ACC112 (cell line): Measurements from ENCODE around the gene VCAN.

Source experiments
- H2AFZ ChIP-seq: fragments of 200-600 bp; sonication (generic); one replicate; pipeline ENCODE4 v1.6.0; 2017; ENCODE audit warnings: antibody characterized with exemption, low read length; ENCODE audit not compliant: unreplicated experiment
- H3K27ac ChIP-seq: fragments of 200-600 bp; sonication (generic); 2 replicates; pipeline ENCODE4 v1.5.1; 2014; ENCODE audit warnings: low read depth, mild to moderate bottlenecking, antibody characterized with exemption, low read length, moderate library complexity
- H3K27me3 ChIP-seq: fragments of 200-600 bp; sonication (generic); 2 replicates; pipeline ENCODE4 v1.6.1; 2014; ENCODE audit warnings: mild to moderate bottlenecking, antibody characterized with exemption, low read length, moderate library complexity, mixed read lengths; ENCODE audit not compliant: insufficient read depth
- H3K36me3 ChIP-seq: fragments of 200-600 bp; sonication (generic); 2 replicates; pipeline ENCODE4 v1.6.1; 2016; ENCODE audit warnings: mild to moderate bottlenecking, antibody characterized with exemption, low read length, moderate library complexity, mixed read lengths; ENCODE audit not compliant: insufficient read depth
- H3K4me1 ChIP-seq: fragments of 200-600 bp; sonication (generic); one replicate; pipeline ENCODE4 v1.6.1; 2016; ENCODE audit warnings: low read length, mixed read lengths; ENCODE audit not compliant: insufficient read depth, unreplicated experiment, control insufficient read depth
- H3K4me3 ChIP-seq: fragments of 200-600 bp; sonication (generic); 2 replicates; pipeline ENCODE4 v1.5.1; 2014; ENCODE audit warnings: mild to moderate bottlenecking, low read depth, low read length
- H3K79me2 ChIP-seq: fragments of 200-600 bp; sonication (generic); one replicate; pipeline ENCODE4 v1.6.0; 2016; ENCODE audit warnings: low read length; ENCODE audit not compliant: control insufficient read depth, unreplicated experiment, insufficient read depth

Gene VCAN

GRCh38 chr5:83475935-83476814 is 4.6 kb downstream of the VCAN start:
- H3K27ac ChIP-seq: peak overlapping the region; percentile 89
- peak overlapping the region; percentile 86 for H3K4me3 ChIP-seq
- no peaks in the 10 kb centered on the region; the same call in 1 of the 2 replicates for H3K36me3 ChIP-seq
- H2AFZ ChIP-seq: peak overlapping the region; percentile 74
- no peaks in the 10 kb centered on the region for H3K27me3 ChIP-seq
- H3K4me1 ChIP-seq: peaks cover 14% of the 10 kb centered on the region
- peaks cover 51% of the 10 kb centered on the region for H3K79me2 ChIP-seq

- Histone ChIP-seq H3K4me3 (no peak overlapping the region), H2AFZ (no peak overlapping the region), H3K4me1 (peaks cover 4% of the 10 kb centered on the region), H3K27me3 (no peaks in the 10 kb centered on the region), H3K36me3 (peaks cover 12% of the 10 kb centered on the region), H3K79me2 (peaks cover 27% of the 10 kb centered on the region), H3K27ac (no peak overlapping the region)
Measured at GRCh38 chr5:83482961-83483360, 11.4 kb downstream of the VCAN start.

- Histone ChIP-seq H3K27me3 (no peaks in the 10 kb centered on the region), H3K4me3 (no peak overlapping the region), H3K36me3 (peaks cover 12% of the 10 kb centered on the region; the same call in 1 of the 2 replicates), H2AFZ (no peak overlapping the region), H3K27ac (no peak overlapping the region), H3K4me1 (peaks cover 14% of the 10 kb centered on the region), H3K79me2 (peaks cover 15% of the 10 kb centered on the region)
Measured at GRCh38 chr5:83484294-83484693, 12.8 kb downstream of the VCAN start.

- peaks cover 12% of the 10 kb centered on the region; the same call in 1 of the 2 replicates for H3K36me3 ChIP-seq
- H3K27ac ChIP-seq: no peak overlapping the region
- peaks cover 5% of the 10 kb centered on the region for H3K79me2 ChIP-seq
Measured at GRCh38 chr5:83485842-83486241, 14.3 kb downstream of the VCAN start.

GRCh38 chr5:83487155-83487554 is 15.6 kb downstream of the VCAN start:
- Histone ChIP-seq H3K4me3 (no peak overlapping the region), H2AFZ (no peak overlapping the region), H3K79me2 (peaks cover 5% of the 10 kb centered on the region), H3K36me3 (peaks cover 12% of the 10 kb centered on the region; the same call in 1 of the 2 replicates), H3K4me1 (peaks cover 17% of the 10 kb centered on the region), H3K27ac (no peak overlapping the region), H3K27me3 (no peaks in the 10 kb centered on the region)

More at GRCh38 chr5:83485842-83486241, 14.3 kb downstream of the VCAN start:
- Histone ChIP-seq H3K27me3 (no peaks in the 10 kb centered on the region), H3K4me3 (no peak overlapping the region), H3K4me1 (peaks cover 15% of the 10 kb centered on the region), H2AFZ (no peak overlapping the region)

- H3K27ac ChIP-seq: no peak overlapping the region
- H2AFZ ChIP-seq: peak overlapping the region; percentile 13
- peaks cover 18% of the 10 kb centered on the region for H3K4me1 ChIP-seq
- peaks cover 12% of the 10 kb centered on the region; the same call in 1 of the 2 replicates for H3K36me3 ChIP-seq
- H3K27me3 ChIP-seq: no peaks in the 10 kb centered on the region
- no peaks in the 10 kb centered on the region for H3K79me2 ChIP-seq
- no peak overlapping the region for H3K4me3 ChIP-seq
Measured at GRCh38 chr5:83488271-83488670, 16.7 kb downstream of the VCAN start.

- Histone ChIP-seq H3K27ac (no peak overlapping the region), H3K79me2 (no peaks in the 10 kb centered on the region)
Measured at GRCh38 chr5:83488821-83489220, 17.3 kb downstream of the VCAN start.

GRCh38 chr5:83490203-83490602 is 18.7 kb downstream of the VCAN start:
- Histone ChIP-seq H3K4me3 (no peak overlapping the region), H3K4me1 (peaks cover 18% of the 10 kb centered on the region), H2AFZ (no peak overlapping the region), H3K27ac (no peak overlapping the region), H3K27me3 (no peaks in the 10 kb centered on the region), H3K36me3 (peaks cover 13% of the 10 kb centered on the region; the same call in 1 of the 2 replicates), H3K79me2 (no peaks in the 10 kb centered on the region)

More at GRCh38 chr5:83488821-83489220, 17.3 kb downstream of the VCAN start:
- Histone ChIP-seq H3K4me3 (no peak overlapping the region), H3K27me3 (no peaks in the 10 kb centered on the region), H2AFZ (no peak overlapping the region), H3K36me3 (peaks cover 17% of the 10 kb centered on the region; the same call in 1 of the 2 replicates), H3K4me1 (peaks cover 18% of the 10 kb centered on the region)

GRCh38 chr5:83492331-83492730 is 20.8 kb downstream of the VCAN start:
- H3K36me3 ChIP-seq: peaks cover 19% of the 10 kb centered on the region
- H3K4me3 ChIP-seq: no peak overlapping the region
- H3K27ac ChIP-seq: no peak overlapping the region
- H3K4me1 ChIP-seq: peaks cover 21% of the 10 kb centered on the region
- H3K79me2 ChIP-seq: no peaks in the 10 kb centered on the region
- no peak overlapping the region for H2AFZ ChIP-seq
- H3K27me3 ChIP-seq: no peaks in the 10 kb centered on the region

GRCh38 chr5:83493644-83494043 is 22.1 kb downstream of the VCAN start:
- H3K4me3 ChIP-seq: no peak overlapping the region
- H3K36me3 ChIP-seq: peaks cover 19% of the 10 kb centered on the region
- no peaks in the 10 kb centered on the region for H3K79me2 ChIP-seq
- no peaks in the 10 kb centered on the region for H3K27me3 ChIP-seq
- peaks cover 13% of the 10 kb centered on the region for H3K4me1 ChIP-seq
- no peak overlapping the region for H2AFZ ChIP-seq
- H3K27ac ChIP-seq: no peak overlapping the region
